ENCODE data around the gene XKR3.
"Not testable (repeated sequence)": the region's sequence is repeated elsewhere in the genome, so short reads cannot be mapped to it uniquely, and the experiment has no call there.

The XKR3 gene

GRCh38 chr22:16734271-16734670 is 90.9 kb downstream of the XKR3 start:
- not testable (repeated sequence) for DNase-seq
